ENCODE measurements around the gene SPRY2. TPM values are rescaled to one million over a fixed set of nuclear protein-coding genes. Genes with fewer than 3 reads are reported as not detected.

Gene SPRY2
- total RNA-seq, 1 donor, result 60.3 TPM

DNA sequence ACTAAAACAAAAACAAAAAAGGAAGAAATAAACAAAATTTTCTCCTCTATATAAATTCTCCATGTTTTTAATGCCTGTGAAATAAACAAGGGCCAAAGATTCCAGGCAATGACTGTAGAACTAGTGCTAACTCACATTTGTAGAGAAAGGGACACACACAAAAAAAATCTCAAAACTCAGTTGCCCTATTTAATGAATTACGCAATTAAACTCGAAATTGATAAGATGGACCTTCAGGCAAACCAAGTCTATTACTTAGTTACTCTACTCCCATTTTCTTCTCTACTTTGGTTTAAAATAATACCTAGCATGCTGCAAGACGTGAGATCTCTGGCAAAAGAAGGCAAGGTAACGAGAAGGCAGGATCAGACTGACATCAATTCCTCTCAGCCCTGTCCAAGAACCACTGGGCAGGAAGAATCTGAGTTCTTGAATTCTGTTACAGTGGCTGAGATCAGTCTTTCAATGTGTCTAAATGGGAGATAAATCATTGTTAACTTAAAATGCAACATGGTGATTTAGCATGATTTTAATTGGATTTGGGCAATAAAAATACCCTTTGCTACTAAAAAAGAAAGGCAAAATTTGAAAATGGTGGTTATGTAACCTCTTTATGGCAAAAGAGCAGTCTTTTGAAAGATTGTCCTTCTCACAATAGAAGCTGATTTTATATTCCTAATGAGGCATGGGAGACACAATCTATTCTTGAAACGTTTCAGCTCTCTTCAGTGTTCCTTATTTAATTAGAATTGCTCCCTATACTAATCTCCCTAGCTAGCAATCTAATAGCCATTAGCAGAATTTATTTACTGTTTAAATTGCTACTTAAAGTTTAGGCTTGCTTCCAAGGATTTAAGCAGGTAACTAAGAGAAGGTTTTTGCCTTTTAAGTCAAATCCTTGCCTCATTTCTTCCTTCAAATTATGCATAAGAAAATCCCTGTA is 25.9 kb downstream of the SPRY2 start:
- no peak overlapping the region for H3K4me3 ChIP-seq (ENCODE audit: low read depth, low read length)
- TF ChIP-seq, protein P1, sequence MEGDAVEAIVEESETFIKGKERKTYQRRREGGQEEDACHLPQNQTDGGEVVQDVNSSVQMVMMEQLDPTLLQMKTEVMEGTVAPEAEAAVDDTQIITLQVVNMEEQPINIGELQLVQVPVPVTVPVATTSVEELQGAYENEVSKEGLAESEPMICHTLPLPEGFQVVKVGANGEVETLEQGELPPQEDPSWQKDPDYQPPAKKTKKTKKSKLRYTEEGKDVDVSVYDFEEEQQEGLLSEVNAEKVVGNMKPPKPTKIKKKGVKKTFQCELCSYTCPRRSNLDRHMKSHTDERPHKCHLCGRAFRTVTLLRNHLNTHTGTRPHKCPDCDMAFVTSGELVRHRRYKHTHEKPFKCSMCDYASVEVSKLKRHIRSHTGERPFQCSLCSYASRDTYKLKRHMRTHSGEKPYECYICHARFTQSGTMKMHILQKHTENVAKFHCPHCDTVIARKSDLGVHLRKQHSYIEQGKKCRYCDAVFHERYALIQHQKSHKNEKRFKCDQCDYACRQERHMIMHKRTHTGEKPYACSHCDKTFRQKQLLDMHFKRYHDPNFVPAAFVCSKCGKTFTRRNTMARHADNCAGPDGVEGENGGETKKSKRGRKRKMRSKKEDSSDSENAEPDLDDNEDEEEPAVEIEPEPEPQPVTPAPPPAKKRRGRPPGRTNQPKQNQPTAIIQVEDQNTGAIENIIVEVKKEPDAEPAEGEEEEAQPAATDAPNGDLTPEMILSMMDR (IDR thresholded peaks at IDR 0.05; ENCODE audit: insufficient read depth, low read length), result no peak
- no peak for DNase-seq (ENCODE audit: low read depth)

DNA sequence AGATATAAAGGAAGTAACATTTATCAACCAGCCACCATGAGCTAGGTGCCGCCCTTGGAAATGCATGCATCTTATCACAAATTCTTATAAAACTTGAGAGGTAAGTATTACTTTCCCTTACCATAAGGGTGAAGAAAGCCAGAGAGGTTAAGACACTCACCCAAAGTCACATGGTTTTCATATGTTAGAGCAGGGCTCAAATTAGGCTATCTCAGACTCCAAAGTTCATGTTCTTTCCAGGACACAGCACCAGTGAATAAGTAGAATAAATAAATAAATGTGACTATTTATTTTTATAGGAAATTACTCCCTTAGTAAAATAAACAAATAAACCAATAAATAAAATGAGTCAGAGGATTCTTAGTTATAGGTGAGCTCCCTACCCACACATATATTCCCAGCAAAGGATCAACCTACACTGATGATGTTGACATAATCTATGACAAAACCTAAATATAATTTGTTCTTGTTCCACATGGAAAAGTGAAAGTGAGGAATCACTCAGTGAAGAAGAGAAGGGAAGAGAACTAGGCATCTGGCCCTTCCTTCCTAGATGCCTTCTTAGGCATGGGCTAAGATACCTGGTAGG is 27.2 kb downstream of the SPRY2 start:
- TF ChIP-seq, protein P1 (IDR thresholded peaks at IDR 0.05; ENCODE audit: insufficient read depth, low read length), result no peak
- no peak for DNase-seq (ENCODE audit: low read depth)
- no peak overlapping the region for H3K4me3 ChIP-seq (ENCODE audit: low read depth, low read length)

DNA sequence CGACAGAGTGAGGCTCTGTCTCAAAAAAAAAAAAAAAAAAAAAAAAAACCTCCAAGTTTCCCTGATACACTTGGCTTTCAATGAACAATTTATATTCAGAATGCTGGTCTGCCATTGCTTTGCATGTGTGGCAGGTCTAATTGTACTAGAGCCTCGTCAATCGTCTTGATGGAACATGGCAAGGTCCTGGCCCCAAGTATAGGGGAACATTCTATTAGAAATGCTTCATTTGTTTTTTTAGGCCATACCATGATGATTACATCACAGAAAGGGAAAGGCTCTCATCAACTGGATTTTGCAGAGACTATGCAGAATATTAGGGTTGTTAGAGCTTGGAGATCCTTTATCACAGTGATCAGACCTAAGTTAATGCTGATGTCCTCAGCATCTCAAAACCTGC is 28.0 kb downstream of the SPRY2 start:
- TF ChIP-seq, protein P1 (IDR thresholded peaks at IDR 0.05; ENCODE audit: insufficient read depth, low read length), result no peak
- peak; percentile 14 for DNase-seq (ENCODE audit: low read depth)
- H3K4me3 ChIP-seq (ENCODE audit: low read depth, low read length), result no peak overlapping the region

DNA sequence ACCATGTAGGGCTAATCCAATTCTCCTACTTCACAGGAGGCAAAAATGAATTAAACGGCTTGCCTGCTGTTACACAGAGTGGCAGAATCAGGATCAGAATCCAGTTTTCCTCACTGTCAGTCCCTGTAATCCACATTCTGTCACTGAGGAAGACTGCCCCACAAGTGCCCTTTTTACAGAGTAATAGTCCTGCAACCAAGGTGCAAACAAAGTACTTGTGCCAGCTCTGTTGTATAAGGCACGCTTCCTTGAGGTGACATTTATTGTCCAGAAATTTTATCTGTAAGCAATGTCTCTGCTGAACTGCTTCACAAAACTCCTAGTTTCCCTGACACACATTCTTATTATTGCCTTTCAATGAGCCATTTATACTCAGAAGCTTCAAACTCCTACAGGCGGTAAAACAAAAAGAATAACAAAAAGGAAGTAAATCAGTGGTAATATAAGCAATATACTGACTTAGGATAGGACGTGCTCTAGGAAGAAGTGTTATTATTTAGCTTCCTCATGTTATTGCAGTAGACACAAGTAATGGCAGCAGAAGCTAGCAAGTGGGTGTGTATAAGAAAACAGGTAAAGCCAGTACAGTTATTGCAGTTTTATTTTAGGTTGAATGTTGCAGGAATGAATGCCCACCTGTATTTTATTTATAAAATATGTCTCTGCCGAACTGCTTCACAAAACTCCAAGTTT is 28.8 kb downstream of the SPRY2 start:
- no peak for DNase-seq (ENCODE audit: low read depth)
- TF ChIP-seq, protein P1 (IDR thresholded peaks at IDR 0.05; ENCODE audit: insufficient read depth, low read length), result no peak
- no peak overlapping the region for H3K4me3 ChIP-seq (ENCODE audit: low read depth, low read length)

DNA sequence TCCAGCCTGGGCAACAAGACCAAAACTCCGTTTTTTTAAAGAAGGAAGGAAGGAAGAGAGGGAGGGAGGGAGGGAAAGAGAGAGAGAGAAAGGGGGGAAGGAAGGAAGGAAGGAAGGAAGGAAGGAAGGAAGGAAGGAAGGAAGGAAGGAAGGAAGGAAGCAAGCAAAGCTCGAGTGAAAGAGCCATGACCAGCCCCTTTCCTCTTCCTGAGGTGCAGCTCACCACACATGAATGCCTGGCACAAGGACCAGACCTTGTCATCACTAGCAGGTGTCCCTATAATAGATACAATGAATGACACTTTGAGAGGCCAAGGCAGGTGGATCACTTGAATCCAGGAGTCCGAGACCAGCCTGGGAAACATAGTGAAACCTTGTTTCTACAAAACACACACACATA is 31.0 kb downstream of the SPRY2 start:
- no peak overlapping the region for H3K4me3 ChIP-seq (ENCODE audit: low read depth, low read length)
- TF ChIP-seq, protein P1 (IDR thresholded peaks at IDR 0.05; ENCODE audit: insufficient read depth, low read length), result no peak
- no peak for DNase-seq (ENCODE audit: low read depth)

DNA sequence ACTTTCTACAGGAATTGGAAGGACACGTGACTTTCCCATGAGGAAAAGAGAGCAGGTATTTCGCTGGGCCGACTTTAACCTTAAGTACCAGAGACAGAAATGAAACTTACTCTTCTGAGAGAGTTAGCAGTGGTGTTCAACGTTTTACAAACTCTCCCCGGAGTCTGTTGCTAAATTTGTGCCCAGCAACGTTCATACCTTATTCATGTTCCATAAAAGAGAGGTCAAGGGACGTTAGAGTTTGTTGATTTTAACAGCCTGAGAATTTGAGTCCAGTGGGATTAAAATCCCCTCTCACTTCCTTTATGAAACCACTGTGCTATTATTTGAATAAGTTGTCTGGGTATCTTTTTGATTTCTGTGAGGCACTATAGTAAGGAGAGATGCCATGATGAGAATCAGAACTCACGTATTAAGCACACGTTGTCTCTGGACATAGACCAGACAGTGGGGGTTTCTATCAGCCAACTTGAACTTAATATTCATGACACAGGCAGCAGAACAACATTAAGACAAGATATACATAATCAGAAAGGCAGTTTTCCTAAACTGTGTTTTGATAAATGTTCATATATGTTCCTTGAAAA is 33.4 kb downstream of the SPRY2 start:
- peak overlapping the region; percentile 26 for H3K4me3 ChIP-seq (ENCODE audit: low read depth, low read length)
- TF ChIP-seq, protein P1 (IDR thresholded peaks at IDR 0.05; ENCODE audit: insufficient read depth, low read length), result no peak
- DNase-seq (ENCODE audit: low read depth), result peak; percentile 40
